Gastrocnemius medialis (tissue), 4 donors: Measurements from ENCODE around the gene FCRL2.

Experiments
- POLR2A ChIP-seq, 2 donors: fragments of 450-650 bp; IDR thresholded peaks; one replicate each; pipeline ENCODE4 v1.6.1; 2017; ENCODE audit warnings: antibody characterized with exemption in 2 of 2, mild to moderate bottlenecking in 2 of 2, moderate library complexity in 2 of 2
- TF ChIP-seq, protein P1 (sequence below), 5 experiments: fragments of 450-650 bp in 3 of 5; fragments of 200-600 bp in 2 of 5; sonication (generic) in 2 of 5; IDR thresholded peaks in 4 of 5; conservative IDR thresholded peaks in 1 of 5; 1 replicate in 4 of 5; 2 replicates in 1 of 5; pipeline ENCODE4 v1.5.1; 2016 to 2019; ENCODE audit warnings: antibody characterized with exemption in 5 of 5, mild to moderate bottlenecking in 3 of 5, moderate library complexity in 3 of 5

DNA sequence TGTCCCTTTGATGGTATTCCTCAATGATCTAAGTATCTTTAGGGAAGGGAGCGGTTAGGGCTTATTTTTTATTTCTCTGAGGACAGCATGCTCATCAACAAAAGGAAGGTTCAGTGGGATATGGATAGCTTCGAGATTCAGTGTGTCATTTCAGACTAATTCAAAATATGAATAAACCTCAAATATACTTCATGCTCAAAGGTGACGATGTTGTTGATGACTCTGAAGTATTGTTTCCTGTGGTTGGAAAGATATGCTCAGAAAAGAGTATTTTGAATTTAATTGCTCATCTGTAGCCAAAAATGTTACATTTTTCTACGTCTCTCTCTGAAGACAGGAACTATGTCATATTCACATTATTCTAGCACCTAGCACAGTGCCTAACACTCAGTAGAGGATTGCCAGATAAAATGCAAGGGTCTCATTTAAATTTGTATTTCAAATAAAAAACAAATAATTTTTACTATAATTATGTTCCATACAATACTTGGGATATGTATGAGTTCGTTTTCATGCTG, 74.6 kb downstream of the FCRL2 start:
- TF ChIP-seq, protein P1, sequence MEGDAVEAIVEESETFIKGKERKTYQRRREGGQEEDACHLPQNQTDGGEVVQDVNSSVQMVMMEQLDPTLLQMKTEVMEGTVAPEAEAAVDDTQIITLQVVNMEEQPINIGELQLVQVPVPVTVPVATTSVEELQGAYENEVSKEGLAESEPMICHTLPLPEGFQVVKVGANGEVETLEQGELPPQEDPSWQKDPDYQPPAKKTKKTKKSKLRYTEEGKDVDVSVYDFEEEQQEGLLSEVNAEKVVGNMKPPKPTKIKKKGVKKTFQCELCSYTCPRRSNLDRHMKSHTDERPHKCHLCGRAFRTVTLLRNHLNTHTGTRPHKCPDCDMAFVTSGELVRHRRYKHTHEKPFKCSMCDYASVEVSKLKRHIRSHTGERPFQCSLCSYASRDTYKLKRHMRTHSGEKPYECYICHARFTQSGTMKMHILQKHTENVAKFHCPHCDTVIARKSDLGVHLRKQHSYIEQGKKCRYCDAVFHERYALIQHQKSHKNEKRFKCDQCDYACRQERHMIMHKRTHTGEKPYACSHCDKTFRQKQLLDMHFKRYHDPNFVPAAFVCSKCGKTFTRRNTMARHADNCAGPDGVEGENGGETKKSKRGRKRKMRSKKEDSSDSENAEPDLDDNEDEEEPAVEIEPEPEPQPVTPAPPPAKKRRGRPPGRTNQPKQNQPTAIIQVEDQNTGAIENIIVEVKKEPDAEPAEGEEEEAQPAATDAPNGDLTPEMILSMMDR (IDR thresholded peaks at IDR 0.05 in 4 of 5, conservative IDR thresholded peaks at IDR 0.05 in 1 of 5) = no peak
- TF ChIP-seq POLR2A (IDR thresholded peaks at IDR 0.05) = no peak
